RWPE1 (cell line): ENCODE measurements around the gene SSX2IP.

Experiments used
- CTCF ChIA-PET: fragments of 350-600 bp; sonication (Branson Sonifier 250); formaldehyde crosslinking; extraction: SDS; loops from one replicate; lab custom pipeline; 2021; lab: Yijun Ruan, JAX
- POLR2A ChIA-PET: fragments of 400-600 bp; formaldehyde crosslinking; extraction: SDS; loops from one replicate; lab custom pipeline; 2020; ENCODE audit warnings: antibody characterized with exemption; ENCODE audit not compliant: low non-redundant PET; lab: Yijun Ruan, JAX
- DNase-seq: peaks from one replicate; pipeline ENCODE4 v3.0.0; 2012; ENCODE audit warnings: low spot score
- H3K27ac ChIP-seq: fragments of 450-650 bp; 2 replicates; pipeline ENCODE4 v1.5.1; 2017
- CTCF ChIP-seq: fragments of 450-650 bp; conservative IDR thresholded peaks from 2 replicates; pipeline ENCODE4 v1.5.1; 2017; ENCODE audit warnings: low read depth, mild to moderate bottlenecking

The SSX2IP gene

DNA sequence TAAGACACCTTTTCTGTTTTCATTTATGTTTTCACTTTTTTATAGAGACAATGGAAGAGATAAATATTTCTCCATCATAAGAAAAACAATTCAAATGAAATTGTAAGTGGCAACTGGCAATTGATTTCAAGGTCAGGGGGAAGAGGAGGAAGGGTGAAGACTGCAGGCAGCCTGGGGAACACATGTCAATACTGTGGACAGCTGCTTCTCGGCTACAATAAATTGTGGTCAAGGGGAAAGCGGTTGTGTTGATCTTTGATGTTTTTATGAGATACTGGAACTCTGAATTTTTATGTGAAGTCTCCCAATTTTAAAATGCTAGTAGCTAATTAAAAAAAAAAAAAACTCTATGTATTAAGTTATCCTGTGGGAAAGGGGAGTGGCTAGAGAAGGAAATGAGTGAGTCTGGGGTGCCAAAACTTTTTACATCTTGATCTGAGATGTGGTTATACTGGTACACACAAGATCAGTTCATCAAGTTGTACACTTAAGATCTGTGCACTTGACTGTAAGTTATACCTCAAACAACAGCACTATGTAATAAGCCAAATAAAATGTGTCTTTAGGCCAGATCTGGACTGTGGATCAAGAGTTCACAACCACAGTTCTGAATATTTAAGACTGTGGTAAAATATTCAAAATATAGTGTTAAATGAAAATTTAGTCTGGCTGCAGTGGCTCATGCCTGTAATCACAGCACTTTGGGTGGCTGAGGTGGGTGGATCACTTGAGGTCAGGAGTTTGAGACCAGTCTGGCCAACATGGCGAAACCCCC lies 18.0 kb downstream of the SSX2IP start:
- CTCF ChIA-PET: interaction anchor here (0.6 kb wide), 1 partner anchor 86 kb away, joined by 3 read pairs; no protein-coding TSS in a partner anchor
- POLR2A ChIA-PET: no interaction called here
- DNase-seq: no peak
- TF ChIP-seq CTCF: no peak
- no peak overlapping the region for H3K27ac ChIP-seq

DNA sequence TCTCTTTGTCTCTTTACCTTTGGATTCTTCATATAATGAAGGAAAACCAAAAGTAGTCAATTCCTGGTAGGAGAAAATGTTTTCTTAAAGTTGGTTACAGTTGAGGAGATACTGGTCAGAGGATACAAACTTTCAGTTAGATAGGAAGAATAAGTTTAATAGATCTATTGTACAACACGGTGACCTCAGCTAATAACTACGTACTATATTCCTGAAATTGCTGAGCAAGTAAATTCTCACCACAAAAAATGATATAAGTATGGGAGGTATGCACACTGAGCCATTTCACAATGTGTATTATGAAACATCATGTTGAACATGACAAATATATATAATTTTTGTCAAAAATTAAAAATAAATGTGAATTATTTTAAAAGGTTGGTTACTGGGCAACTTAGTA lies 20.4 kb downstream of the SSX2IP start:
- CTCF ChIA-PET: interaction anchor here (0.6 to 1.1 kb wide), 3 partner anchors 20 to 84 kb away, joined by 3 to 4 read pairs (median 3); no protein-coding TSS in a partner anchor
- TF ChIP-seq CTCF: no peak
- no peak overlapping the region for H3K27ac ChIP-seq
- POLR2A ChIA-PET: no interaction called here
- no peak for DNase-seq

- CTCF ChIA-PET: interaction anchor here (0.6 kb wide), 1 partner anchor 92 kb away, joined by 4 read pairs; no protein-coding TSS in a partner anchor
- POLR2A ChIA-PET: no interaction called here
- DNase-seq: no peak
- TF ChIP-seq CTCF: no peak
- H3K27ac ChIP-seq: no peak overlapping the region
Observed at GRCh38 chr1:84668185-84668584, 22.1 kb downstream of the SSX2IP start.

DNA sequence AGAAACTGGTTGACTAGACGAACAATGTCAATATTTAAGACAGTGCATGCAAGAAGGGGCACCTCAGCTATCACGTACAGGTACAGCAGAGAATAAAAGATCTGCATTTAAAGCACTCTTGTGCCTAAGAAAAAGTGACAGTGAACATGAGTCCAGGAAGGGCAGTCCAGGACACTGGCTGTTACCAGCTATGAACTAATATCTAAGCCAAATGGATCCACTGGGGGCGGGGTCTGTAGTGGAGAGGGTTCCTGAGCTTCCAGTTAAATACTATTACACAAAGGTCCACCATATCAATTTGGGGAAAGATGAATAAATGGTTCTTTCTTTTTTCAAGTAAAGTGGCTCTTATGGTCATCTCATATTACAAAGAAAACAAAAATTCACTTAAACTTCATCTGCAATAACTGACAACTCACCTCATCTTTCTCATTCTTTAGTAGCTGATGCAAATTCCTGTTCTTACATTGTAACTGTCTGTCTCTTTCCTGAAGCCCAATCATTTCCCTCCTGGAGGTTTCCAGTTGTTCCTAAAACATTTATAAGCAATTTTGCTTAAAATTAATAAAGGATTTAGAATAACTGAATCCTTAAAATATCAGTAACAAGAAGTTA lies 24.5 kb downstream of the SSX2IP start:
- ChIA-PET CTCF (no interaction called here), POLR2A (no interaction called here)
- DNase-seq: no peak
- no peak overlapping the region for H3K27ac ChIP-seq
- TF ChIP-seq CTCF: no peak

DNA sequence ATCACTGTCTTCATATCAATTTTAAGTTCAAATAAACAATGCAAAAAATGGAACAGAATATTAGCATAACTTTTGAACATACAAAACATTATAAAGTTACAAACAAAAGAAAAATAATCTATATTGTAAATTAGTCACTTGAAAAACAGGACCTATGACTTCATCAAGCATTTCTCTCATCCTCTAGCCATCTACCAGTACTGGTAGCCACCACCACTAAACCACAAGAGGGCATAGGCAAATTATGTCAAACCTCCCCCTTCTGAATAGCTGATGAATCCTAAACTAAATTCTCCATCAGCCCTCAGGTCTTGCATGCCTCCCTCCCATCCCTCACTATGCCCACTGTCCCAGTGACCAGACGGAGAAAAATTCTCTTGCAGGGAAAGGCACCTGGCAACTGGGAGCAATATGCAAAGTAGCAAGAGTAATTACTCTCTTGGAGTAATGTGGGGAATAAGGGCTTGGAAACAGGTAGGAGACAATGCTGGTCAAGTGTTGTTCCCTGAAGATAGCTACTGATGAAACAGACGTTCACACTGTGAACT lies 37.1 kb downstream of the SSX2IP start:
- no peak for DNase-seq
- CTCF ChIA-PET: interaction anchor here (0.6 kb wide), 1 partner anchor 282 kb away, joined by 3 read pairs; no protein-coding TSS in a partner anchor
- no peak overlapping the region for H3K27ac ChIP-seq
- no peak for TF ChIP-seq CTCF
- POLR2A ChIA-PET: no interaction called here

DNA sequence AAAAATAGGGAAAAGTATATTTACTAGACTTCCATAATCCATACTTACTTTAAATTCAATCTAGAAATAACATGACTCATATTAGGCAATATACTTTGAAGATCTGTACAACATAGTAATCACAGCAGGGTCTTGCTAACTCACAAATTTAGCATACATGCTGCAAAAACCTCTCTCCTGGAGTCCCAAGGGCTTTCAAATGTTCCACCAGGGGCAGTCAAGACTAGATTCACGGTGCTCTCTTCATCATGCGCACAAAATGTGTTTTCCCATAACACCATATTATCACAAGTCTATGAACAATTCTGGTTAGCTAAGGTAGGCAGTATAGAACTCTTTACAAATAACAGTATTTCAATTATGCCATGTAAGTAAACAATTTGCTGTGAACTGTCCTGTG lies 45.8 kb downstream of the SSX2IP start:
- CTCF ChIA-PET: no interaction called here
- H3K27ac ChIP-seq: no peak overlapping the region
- no peak for TF ChIP-seq CTCF
- POLR2A ChIA-PET: no interaction called here
- no peak for DNase-seq
